A673 (cell line): ENCODE data around the gene HSPB6.

Source experiments
- CTCF ChIP-seq: fragments of 300-800, 200-600 bp; sonication (generic); conservative IDR thresholded peaks from 2 replicates; pipeline ENCODE4 v1.5.1; 2017; ENCODE audit warnings: low read depth, mild to moderate bottlenecking, antibody characterized with exemption, low read length, moderate library complexity, mixed read lengths
- EZH2 ChIP-seq: fragments of 200-600 bp; sonication (generic); IDR thresholded peaks from 2 replicates; pipeline ENCODE4 v1.6.1; 2017; ENCODE audit warnings: borderline replicate concordance, low read depth, mild to moderate bottlenecking, mixed read lengths, antibody characterized with exemption, low read length; ENCODE audit not compliant: poor library complexity, severe bottlenecking

- TF ChIP-seq CTCF (no peak), EZH2 (no peak)
Observed at GRCh38 chr19:35755131-35755549, 1.7 kb downstream of the HSPB6 start.
